Measurements from ENCODE around the gene SOX11. TPM values are rescaled to one million over a fixed set of nuclear protein-coding genes. Genes with fewer than 3 reads are reported as not detected.
A peak's percentile ranks its signal among the peaks of the same experiment; 100 is the strongest.
"Not testable (repeated sequence)": the region's sequence is repeated elsewhere in the genome, so short reads cannot be mapped to it uniquely, and the experiment has no call there.

The SOX11 gene
- total RNA-seq = 1 to 10 TPM in 1 of 3 donors, under 1 TPM in 2; 0.12 to 9.5 (median 0.14) TPM
- long read RNA-seq, donor 1, full-length matches to known transcripts = 5 of 5 reads
- long read RNA-seq, donor 1, partial matches to known transcripts = 0 of 5 reads
- long read RNA-seq, donor 1, other reads (novel, unspliced or antisense) = 0 of 5 reads
- long read RNA-seq, donor 2 = 0 reads

- DNase-seq = peak in 1 of 3 donors; percentile 10
- Histone ChIP-seq H3K36me3 (ENCODE audit: low read depth) (no peaks in the 10 kb centered on the region), H3K9me3 (no peaks in the 10 kb centered on the region), H3K4me3 (no peak within 1 kb of the TSS), H3K4me1 (ENCODE audit: low read depth) (no peaks in the 10 kb centered on the region)
- intact Hi-C loops (cut with DNase I, micrococcal nuclease) = no loop called here
- no peak for ATAC-seq
- no peak for TF ChIP-seq CTCF (IDR thresholded peaks at IDR 0.05)
These were observed at the start of gene SOX11 for GRCh38 chr2:5691985-5692529. Gene SOX11, plus strand, starts transcription at chr2:5692384. Its CDS starts 338 bp downstream, at chr2:5692722.

DNA sequence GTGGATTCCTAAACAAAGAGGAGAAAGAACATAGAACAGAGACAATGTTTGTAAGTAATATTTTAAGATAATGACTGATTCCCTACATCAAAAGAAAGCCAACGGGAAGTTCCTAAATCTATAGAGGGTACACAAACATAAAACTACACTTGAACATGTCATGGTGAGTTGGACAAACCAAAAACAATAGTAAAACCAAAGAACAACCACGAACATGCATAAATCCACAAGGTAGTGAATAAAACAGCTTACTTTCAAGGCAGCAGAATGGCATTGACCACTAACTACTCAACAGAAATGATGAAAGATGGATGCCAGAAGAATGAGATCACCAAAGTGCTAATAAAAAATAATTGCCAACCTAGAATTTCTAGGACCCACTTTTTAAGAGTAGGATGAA, 39.5 kb upstream of the SOX11 start:
- ATAC-seq; DNase-seq; H3K9me3 ChIP-seq; H3K4me3 ChIP-seq; H3K36me3 ChIP-seq (ENCODE audit: low read depth); H3K4me1 ChIP-seq (ENCODE audit: low read depth); intact Hi-C loops (cut with DNase I, micrococcal nuclease): not testable (repeated sequence)

DNA sequence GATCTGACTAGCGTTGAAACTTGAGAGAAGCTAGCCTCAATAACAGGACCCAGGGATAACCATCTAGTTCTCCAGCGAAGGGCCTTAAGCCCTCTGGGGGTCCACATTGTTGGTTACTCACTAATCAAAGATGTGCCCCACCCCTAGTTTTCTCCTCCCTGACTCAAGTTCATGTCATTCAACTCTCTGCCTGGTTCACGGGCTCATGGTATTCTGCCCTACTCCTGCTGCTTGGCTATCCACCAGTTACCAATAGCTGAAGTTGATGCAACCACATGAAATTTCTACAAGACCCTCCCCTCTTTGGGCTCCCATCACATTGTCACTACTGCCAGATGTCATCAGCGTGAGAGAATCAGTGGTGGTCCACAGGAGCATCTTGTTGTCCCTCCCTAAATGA, 38.4 kb upstream of the SOX11 start:
- H3K4me3 ChIP-seq; H3K4me1 ChIP-seq (ENCODE audit: low read depth); DNase-seq; ATAC-seq; H3K36me3 ChIP-seq (ENCODE audit: low read depth); intact Hi-C loops (cut with DNase I, micrococcal nuclease): not testable (repeated sequence)
- H3K9me3 ChIP-seq = peaks cover 16% of the 10 kb centered on the region

DNA sequence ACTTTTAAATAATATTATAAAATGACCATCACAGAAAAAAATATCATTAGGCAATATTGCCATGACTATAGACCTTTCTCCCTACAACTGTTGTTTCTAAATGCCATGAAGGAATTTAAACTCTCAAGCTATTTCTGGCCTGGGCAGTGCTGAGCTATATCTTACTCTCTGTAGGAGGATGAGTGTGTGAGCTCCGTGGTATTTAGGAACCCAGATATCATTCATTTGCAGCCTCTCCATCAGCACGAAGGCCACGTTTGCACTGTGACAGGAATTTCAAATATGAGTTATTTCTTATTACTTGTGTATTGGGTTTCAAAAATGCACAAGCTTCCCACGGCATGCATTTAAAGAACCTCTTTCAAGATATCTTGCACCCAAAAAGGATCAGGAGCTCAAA, 35.0 kb upstream of the SOX11 start:
- TF ChIP-seq CTCF (IDR thresholded peaks at IDR 0.05) = no peak
- peaks cover 26% of the 10 kb centered on the region for H3K9me3 ChIP-seq
- DNase-seq (no peak), ATAC-seq (no peak)
- no peak overlapping the region for H3K4me3 ChIP-seq
- intact Hi-C loops (cut with DNase I, micrococcal nuclease) = no loop called here
- no peaks in the 10 kb centered on the region for H3K36me3 ChIP-seq (ENCODE audit: low read depth)
- no peaks in the 10 kb centered on the region for H3K4me1 ChIP-seq (ENCODE audit: low read depth)

DNA sequence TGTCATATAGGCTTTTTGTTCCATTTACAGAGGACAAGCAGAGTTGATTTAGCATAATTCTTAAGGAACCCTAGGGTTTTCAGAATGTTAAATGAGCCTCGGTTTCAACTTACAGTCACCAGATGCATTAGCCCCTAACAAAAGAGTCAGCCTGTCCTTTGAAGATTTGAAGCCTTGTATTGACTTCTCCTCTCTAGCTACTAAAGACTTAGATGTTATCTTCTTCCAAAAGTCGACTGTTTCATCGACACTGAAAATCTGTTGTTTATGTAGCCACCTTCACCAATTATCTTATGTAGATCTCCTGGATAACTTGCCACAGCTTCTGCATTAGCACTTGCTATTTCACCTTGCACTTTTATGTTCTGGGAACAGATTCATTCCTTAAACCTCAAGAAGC, 31.6 kb upstream of the SOX11 start:
- DNase-seq = no peak
- intact Hi-C loops (cut with DNase I, micrococcal nuclease) = no loop called here
- TF ChIP-seq CTCF (IDR thresholded peaks at IDR 0.05) = no peak
- Histone ChIP-seq H3K9me3 (peaks cover 29% of the 10 kb centered on the region), H3K4me3 (no peak overlapping the region), H3K4me1 (ENCODE audit: low read depth) (no peaks in the 10 kb centered on the region), H3K36me3 (ENCODE audit: low read depth) (no peaks in the 10 kb centered on the region)
- ATAC-seq = no peak

DNA sequence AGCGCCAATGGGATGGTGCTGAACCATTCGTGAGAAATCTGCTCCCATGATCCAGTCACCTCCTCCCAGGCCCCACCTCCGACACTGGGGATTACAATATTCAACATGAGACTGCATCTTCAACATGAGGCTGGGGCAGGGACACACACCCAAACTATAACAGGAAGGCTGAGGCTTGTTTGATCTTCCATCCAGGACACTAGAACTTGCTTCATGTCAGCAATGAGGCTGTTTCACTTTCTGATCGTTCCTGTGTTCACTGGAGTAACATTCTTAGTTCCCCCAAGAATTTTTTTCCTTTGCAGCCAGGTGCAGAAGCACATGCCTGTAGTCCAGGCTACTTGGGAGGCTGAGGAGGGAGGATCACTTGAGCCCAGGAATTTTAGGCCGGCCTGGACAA, 30.8 kb upstream of the SOX11 start:
- intact Hi-C loops (cut with DNase I, micrococcal nuclease) = no loop called here

More for the DNA sequence above, 30.8 kb upstream of the SOX11 start:
- no peaks in the 10 kb centered on the region for H3K4me1 ChIP-seq (ENCODE audit: low read depth)
- H3K4me3 ChIP-seq = no peak overlapping the region
- ATAC-seq = no peak
- H3K9me3 ChIP-seq = peaks cover 34% of the 10 kb centered on the region
- DNase-seq = no peak
- no peak for TF ChIP-seq CTCF (IDR thresholded peaks at IDR 0.05)
- no peaks in the 10 kb centered on the region for H3K36me3 ChIP-seq (ENCODE audit: low read depth)
